ENCODE data around the gene TACC2. TPM values are rescaled to one million over a fixed set of nuclear protein-coding genes. Genes with fewer than 3 reads are reported as not detected.

TACC2 gene
- total and polyA plus RNA-seq, 8 donors = 17.9 to 43.6 (median 23.6) TPM

- TF ChIP-seq, protein P1, sequence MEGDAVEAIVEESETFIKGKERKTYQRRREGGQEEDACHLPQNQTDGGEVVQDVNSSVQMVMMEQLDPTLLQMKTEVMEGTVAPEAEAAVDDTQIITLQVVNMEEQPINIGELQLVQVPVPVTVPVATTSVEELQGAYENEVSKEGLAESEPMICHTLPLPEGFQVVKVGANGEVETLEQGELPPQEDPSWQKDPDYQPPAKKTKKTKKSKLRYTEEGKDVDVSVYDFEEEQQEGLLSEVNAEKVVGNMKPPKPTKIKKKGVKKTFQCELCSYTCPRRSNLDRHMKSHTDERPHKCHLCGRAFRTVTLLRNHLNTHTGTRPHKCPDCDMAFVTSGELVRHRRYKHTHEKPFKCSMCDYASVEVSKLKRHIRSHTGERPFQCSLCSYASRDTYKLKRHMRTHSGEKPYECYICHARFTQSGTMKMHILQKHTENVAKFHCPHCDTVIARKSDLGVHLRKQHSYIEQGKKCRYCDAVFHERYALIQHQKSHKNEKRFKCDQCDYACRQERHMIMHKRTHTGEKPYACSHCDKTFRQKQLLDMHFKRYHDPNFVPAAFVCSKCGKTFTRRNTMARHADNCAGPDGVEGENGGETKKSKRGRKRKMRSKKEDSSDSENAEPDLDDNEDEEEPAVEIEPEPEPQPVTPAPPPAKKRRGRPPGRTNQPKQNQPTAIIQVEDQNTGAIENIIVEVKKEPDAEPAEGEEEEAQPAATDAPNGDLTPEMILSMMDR (IDR thresholded peaks at IDR 0.05) = no peak
- Histone ChIP-seq H3K9me3 (no peaks in the 10 kb centered on the region), H3K4me3 (no peak overlapping the region), H3K27ac (no peak overlapping the region), H3K4me1 (no peaks in the 10 kb centered on the region), H3K27me3 (no peaks in the 10 kb centered on the region), H3K36me3 (no peaks in the 10 kb centered on the region)
- ATAC-seq (no peak), FAIRE-seq (no peak), DNase-seq (no peak)
- 60 to 67% methylated on average over 5 of the region's 5 CpGs for WGBS, 2 donors
- intact Hi-C loops (cut with DNase I) = no loop called here
These were observed 298.6 kb downstream of the TACC2 start for GRCh38 chr10:122287570-122287969.

- Histone ChIP-seq H3K27me3 (no peaks in the 10 kb centered on the region), H3K4me3 (no peak overlapping the region), H3K9me3 (no peaks in the 10 kb centered on the region), H3K36me3 (no peaks in the 10 kb centered on the region), H3K4me1 (no peaks in the 10 kb centered on the region), H3K27ac (no peak overlapping the region)
- intact Hi-C loops (cut with DNase I) = no loop called here
- TF ChIP-seq, protein P1 (IDR thresholded peaks at IDR 0.05) = no peak
- ATAC-seq (no peak), DNase-seq (no peak), FAIRE-seq (no peak)
- whole genome bisulfite sequencing, 2 donors = 75 to 78% methylated on average over 6 of the region's 6 CpGs
These were observed 299.3 kb downstream of the TACC2 start for GRCh38 chr10:122288262-122288661.

DNA sequence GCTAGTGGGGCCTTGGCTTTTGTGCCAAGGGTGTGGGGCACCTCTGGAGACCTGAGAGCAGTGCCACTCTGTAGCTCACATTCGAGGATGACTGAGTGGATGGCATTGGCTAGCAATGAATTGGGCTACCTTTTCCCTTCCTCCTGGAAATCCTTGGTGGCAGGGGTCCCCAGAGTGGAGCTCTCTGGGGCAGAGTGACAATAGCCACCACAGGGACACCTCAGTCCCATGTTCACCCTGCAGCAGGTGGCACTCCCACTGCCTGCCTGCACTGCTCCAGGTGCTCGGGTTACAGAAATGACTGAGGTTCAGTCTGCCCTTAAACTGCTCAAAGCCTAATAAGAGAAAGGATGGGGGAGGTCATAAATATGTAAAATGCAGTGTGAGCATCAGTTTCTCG, 300.0 kb downstream of the TACC2 start:
- Histone ChIP-seq H3K27me3 (no peaks in the 10 kb centered on the region), H3K9me3 (no peaks in the 10 kb centered on the region), H3K4me3 (no peak overlapping the region), H3K36me3 (no peaks in the 10 kb centered on the region), H3K4me1 (no peaks in the 10 kb centered on the region), H3K27ac (no peak overlapping the region)
- 62 to 78% methylated on average over 3 of the region's 3 CpGs for WGBS, 2 donors
- intact Hi-C loops (cut with DNase I) = no loop called here
- TF ChIP-seq, protein P1 (IDR thresholded peaks at IDR 0.05) = no peak
- FAIRE-seq = no peak
- DNase-seq = no peak
- ATAC-seq = no peak

GRCh38 chr10:122290334-122290733, 301.4 kb downstream of the TACC2 start:
- TF ChIP-seq, protein P1 (IDR thresholded peaks at IDR 0.05) = no peak
- DNase-seq = no peak
- 80 to 83% methylated on average over 7 of the region's 7 CpGs for WGBS, 2 donors

GRCh38 chr10:122290833-122291532, 302.0 kb downstream of the TACC2 start:
- TF ChIP-seq, protein P1 (IDR thresholded peaks at IDR 0.05) = no peak
- H3K4me1 ChIP-seq = no peaks in the 10 kb centered on the region
- FAIRE-seq = no peak
- intact Hi-C loops (cut with DNase I) = loop anchor here in 1 of 3 donors (10.0 kb wide), 1 partner anchor 274 kb away; the partner anchor contains the start of gene DMBT1
- 85 to 92% methylated on average over 13 of the region's 13 CpGs for WGBS, 2 donors
- no peaks in the 10 kb centered on the region for H3K27me3 ChIP-seq
- no peak overlapping the region for H3K27ac ChIP-seq
- H3K9me3 ChIP-seq = no peaks in the 10 kb centered on the region
- no peak for DNase-seq
- ATAC-seq = no peak
- H3K36me3 ChIP-seq = no peaks in the 10 kb centered on the region
- H3K4me3 ChIP-seq = no peak overlapping the region

More at GRCh38 chr10:122290334-122290733, 301.4 kb downstream of the TACC2 start:
- H3K4me1 ChIP-seq = no peaks in the 10 kb centered on the region
- intact Hi-C loops (cut with DNase I) = loop anchor here in 1 of 3 donors (10.0 kb wide), 1 partner anchor 274 kb away; the partner anchor contains the start of gene DMBT1
- H3K27ac ChIP-seq = no peak overlapping the region
- H3K27me3 ChIP-seq = no peaks in the 10 kb centered on the region
- H3K36me3 ChIP-seq = no peaks in the 10 kb centered on the region
- H3K4me3 ChIP-seq = no peak overlapping the region
- FAIRE-seq (no peak), ATAC-seq (no peak)
- no peaks in the 10 kb centered on the region for H3K9me3 ChIP-seq

Data from pancreas (tissue), 10 donors.